Measurements from ENCODE around the gene C2CD4A.

- no peak for TF ChIP-seq POLR2A (IDR thresholded peaks at IDR 0.05)
- TF ChIP-seq CTCF (IDR thresholded peaks at IDR 0.05), result no peak
Observed at GRCh38 chr15:62104401-62104800, 37.6 kb downstream of the C2CD4A start.

Measured in esophagus squamous epithelium (tissue), 4 donors.